Stimulated activated CD8-positive, alpha-beta memory T cell treated with anti-CD3 and anti-CD28 coated beads, Interleukin-7, amount 100 ng/mL, for 24 hours (primary cell): Measurements from ENCODE around the gene IL1RAPL1.

Experiments
- DNase-seq: peaks from one replicate; pipeline ENCODE4 v3.0.0-alpha.2; 2020; ENCODE audit warnings: low read depth

IL1RAPL1 gene

DNA sequence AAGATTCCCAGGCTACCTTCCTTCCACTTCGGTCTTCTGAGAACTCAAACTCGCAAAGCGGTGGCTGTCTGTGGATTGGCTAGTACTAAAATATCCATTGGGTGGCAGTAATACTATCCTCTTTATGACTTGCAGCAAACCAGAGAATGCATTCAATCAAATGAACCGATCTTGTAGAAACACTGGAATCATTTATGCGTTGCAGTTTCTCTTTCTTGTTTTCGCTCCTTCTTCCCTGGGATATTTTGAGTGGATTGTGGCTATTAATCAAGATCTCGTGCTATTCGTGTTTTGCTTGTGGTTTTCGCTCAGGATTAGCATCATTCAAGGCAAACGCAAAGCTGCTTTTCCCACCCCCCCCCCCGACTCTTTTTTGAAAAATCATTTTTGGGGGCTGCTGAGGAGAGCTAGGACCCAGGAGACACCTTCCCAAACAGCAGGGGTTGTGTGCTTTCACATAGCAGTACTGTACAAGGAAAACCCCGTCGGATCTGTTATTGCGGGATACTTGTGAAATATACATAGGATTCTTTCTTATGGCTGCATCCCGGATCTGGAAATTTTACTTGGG lies at the start of gene IL1RAPL1:
TSS of gene IL1RAPL1 (plus strand) at position 466 of the 571 bp plus-strand sequence.
- no peak for DNase-seq

DNA sequence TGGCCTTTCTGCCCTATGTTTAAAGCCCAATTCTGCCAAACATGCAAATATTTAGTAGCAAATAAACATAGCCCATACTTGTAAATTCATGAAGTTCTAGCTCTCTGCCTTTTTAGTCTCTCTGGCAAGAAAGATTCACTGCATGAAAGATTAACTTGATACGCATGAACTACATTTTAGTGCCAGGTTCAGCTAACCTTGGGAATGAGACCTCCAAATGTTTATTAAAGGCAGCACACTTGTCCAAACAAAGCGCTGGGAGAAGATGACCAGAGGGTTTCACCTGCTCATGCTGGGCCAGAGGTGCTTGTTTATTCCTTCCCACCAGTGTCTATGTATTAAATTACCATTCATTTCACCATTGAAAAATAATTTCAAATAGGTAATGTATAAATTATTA lies 44.5 kb upstream of the IL1RAPL1 start:
- no peak for DNase-seq

DNA sequence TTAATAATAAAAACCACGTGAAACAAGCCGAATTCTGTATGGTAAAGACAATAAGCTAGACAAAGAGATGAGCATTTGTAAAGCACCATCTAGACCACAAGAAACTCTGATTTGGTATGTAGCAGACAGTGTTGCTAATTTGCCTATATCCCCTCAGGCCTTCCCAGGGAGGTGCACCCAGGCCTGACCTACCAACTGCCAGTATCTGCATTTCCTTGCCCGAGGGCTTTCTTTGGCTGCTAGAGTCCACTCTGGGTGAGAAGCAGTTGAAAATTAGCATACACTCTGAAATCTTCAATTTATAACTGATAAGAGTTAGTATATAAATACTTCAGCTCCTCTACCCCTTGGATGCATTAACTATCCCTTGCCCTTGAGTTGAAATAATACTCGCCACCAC lies 37.4 kb upstream of the IL1RAPL1 start:
- DNase-seq = no peak

DNA sequence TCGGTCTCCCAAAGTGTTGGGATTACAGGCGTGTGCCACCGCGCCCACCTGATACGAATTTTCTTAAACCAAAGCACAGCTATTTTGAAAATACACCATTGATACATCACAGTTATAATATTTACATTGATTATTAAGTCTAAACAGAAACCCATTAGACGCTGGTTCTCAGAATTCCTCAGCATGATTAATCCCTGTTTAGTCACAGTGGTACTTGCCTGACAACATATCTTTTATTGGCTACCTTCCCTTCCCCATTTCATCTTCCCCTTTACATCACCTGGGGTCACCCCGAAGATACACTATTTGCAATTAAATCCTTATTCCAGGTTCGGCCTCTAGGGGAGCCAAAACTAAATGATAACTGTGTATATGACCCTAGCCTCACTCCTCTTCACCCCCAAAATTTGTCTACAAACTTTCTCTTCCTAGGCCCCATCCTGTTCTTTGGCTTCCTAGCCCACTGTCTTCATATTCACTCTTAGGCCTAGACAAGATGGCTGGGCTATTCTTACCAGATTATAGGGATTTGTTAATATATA lies 36.8 kb upstream of the IL1RAPL1 start:
- DNase-seq = no peak

DNA sequence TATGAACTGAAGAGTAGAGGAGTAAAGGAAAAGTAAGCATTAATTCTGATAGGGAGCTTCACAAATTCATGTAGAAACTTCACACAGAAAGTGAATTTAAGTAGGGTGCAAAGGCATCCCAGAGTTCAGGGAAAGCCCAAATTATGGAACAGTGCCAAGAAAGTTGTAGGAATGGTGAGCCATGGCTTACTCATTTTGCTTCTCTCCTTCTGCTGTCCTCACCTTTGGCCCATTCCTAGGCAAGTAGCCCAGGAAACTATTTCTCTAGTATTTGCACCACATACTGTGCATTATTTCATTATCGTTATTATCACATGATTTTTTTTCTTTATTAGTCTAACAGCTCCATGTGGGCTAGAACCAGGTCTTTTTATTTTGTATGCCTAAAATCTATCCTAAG lies 34.9 kb upstream of the IL1RAPL1 start:
- no peak for DNase-seq

DNA sequence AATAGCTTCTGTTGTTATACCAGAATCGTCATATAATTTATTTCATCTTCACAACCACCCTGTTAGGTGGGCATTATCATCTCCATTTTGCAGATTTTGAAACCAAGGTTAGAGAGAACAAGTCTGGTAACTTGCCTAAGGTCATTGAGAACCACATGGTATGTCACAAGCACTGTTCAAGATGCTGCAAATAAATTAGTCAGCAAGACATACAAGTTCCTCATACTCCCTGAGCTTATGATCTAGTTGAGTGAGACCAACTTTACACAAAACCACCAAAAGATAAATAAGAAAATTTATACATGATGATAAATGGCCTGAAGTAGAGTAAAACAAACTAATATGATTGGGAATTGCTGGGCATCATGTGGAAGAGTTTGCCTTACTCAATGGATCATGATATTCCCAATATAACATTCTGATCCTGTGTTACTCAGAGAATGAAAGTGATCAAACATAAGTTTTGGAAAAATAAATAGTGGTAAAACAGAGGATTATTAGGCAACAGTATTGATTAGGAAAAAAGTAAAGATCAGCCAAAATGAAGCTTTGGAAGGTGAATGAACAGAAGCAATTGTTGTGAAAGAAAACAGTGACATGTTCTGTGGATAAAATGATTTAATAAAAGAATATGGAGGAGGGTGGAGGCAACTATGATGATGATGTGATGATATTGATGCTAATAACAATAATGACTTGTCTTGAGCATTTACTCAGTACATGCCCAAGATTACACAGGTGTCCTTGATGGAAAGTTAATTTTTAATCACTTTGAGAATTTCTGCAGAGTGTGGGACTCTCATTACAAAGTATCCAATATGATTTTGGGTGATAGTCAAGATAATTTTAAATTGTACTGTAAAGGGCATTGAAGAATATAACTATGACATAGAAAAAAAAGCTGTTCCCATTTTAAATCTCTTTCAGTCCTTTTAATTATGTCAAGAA lies 34.1 kb upstream of the IL1RAPL1 start:
- no peak for DNase-seq

DNA sequence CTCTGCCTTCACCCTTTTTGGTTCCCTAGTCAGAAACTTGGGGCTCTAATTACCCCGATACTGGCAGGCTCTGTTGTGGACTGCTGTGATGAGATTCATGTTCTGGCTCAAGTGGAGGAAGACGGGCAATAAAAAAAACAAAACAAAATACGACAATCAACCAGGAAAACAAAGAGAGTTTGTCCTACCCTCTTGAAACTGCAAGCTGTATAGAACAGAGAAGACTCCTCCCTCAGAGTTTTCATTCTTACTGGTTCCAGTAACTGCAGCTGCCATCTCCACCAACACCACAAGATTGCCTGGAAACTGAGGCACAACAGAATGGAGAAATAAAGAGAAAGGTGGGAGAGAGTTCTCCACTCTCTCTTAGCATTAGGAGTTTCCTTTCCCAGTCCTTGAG lies 11.1 kb upstream of the IL1RAPL1 start:
- DNase-seq = no peak

DNA sequence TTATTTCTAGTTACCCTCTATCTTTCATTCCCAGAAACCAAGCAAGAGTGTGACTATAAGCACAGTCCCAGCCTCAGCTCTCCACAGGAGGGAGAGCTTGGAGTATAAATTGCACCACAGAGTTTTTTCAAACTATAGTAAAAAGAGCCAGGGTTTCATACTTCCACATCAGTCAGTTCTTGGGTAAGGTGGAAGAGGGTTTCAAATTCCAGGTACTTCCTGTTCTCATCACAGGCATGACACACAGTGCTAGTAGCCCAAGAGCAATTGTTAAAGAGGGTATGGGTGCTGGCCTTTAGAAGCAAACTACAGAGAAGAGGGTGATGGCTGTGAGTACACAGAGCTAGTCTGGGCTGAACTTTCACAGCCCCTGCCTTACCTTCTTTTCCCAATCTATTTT lies 5.7 kb upstream of the IL1RAPL1 start:
- DNase-seq = no peak

DNA sequence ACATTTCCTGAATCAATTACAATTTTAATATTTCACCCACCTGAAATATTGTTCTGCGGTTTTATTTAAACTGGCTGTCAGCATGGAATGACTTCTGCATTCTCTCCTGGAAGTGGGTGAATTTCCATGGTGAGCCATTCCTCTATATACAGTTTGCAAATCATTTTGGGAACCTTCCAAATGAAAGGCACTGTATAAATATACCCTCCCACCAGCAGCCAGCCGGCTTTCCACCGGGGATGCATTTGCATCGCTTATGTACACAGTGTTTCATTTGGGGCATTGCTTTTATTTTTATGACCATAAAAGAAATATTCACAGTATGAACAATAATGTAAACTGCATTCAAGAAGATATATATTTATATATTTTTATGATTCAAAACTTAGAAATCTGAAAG lies 4.7 kb upstream of the IL1RAPL1 start:
- DNase-seq = no peak

DNA sequence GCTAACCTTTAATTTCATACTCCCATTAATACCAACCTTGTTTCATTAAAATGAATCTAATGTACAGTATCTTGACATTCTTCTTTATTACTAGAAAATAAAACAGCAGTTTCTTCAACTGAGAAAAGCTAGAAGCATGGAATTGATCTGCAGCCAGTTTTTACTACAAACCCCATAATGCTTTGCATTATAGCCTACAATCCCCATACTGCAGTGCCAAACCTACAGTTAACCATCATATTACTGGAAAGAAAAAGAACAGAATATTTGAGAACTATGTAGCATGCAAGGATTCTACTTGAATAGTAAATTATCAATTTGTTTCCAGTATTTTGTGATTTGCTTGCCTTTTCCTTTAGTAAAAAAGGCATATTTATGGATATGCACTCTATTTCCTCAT lies 3.2 kb upstream of the IL1RAPL1 start:
- no peak for DNase-seq

DNA sequence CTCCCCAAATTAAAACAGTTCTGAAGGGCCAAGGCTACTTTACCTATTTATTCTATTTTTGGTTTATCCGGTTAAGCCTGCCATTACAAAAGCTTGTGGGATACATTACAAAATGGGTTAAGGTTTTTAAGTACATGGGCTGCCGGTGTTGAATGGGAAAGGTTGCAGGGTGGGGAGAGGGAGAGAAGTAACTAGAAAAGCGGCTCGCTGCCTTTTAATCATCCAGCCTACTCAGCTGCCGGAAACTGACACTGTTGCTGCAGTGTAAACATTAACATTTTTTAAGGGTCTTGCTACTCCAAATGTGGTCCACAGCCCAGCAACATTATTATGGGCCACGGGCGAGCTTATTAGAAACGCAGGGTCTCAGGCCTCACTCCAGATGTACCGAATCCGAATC lies 1.5 kb upstream of the IL1RAPL1 start:
- DNase-seq = no peak

DNA sequence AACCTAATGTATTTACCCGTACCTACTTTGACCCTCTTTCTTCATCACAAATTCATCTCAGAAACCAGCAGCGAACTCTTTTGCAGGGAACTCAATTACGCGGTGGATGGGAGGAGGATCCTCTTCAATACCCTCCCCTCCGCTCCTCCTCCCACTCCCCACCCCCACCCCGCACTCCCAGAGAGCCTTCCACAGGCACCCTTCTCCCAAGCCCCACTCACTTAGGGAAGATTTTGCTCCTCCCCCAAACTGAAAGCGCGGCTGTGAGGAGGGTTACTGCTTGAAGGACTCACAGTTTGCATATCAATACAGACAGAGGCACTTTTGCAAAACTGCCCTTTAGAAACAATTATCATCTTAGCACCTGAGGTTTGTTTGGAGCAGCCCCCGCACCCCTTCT lies 960 bp upstream of the IL1RAPL1 start:
- no peak for DNase-seq

DNA sequence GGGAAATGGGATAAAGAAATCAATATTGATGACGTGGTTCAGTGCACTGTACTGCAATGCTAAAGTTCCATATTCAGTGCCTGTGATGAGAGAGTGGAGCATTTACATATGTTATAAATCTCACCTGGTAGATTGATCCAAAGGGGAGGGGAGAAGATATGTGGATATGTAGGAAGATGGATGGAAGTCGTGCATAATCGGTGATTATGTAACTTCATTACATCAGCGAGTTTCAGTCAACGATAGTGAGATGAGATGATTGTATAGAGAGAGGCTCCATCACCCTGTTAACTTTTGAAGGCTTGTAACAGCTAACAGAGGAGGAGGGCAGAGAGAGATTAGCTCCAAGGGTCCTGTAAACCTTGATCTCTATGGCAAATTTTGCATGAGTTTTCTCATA lies 1.8 kb downstream of the IL1RAPL1 start:
- no peak for DNase-seq

DNA sequence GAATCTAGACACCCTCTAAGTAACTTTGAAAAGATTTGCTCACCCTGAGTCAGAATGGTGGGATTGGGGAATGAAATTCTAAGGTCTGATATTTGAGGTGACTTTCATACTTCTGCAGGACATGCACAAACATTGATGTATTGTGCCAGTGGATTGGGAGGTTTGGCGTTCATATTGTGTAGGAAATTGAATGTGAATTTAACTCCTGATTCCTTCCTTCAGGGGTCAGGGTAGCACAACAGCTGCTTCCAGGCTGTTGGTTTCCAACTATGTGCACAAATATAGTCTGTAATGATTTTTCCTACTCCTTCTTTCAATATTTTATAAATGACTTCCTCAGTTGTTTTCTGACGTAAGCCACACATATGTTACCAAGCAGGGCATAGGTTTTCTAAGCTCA lies 3.1 kb downstream of the IL1RAPL1 start:
- DNase-seq = no peak

DNA sequence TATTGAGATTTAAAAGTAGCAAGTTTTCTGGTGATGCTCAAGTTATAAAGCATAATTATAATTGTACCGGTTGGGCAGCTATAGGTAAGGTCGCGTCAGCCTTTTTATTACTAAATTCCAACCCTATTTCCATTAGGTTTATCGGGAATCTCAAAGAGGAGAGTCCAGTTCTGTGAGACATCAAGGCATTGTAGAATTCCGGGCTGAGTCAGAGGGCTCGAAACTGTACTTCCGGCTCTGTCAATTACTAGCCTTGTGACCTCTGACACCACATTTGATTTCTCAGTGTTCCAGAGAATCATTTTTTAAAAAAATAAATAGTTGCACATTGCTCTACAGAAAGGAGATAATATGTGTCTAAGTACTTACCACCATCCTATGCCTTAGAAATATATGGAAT lies 4.3 kb downstream of the IL1RAPL1 start:
- no peak for DNase-seq

DNA sequence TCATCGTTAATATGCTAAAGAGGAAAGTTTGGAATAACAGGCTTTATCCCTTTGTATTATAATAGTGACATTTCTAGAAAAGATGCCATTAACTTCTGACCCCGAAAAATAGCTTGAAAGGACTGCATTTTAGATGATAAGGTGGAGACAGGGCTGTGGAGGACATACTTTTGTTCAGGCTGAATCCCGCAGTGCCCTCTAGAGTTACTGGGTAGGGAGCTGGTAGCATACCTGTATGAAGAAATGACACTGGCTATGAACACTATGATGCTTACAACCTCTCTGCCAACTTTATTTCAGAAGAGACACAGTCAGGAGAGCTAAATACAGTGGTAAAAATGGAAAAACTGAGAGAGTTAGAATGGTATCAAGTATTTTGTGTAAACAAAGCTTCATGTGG lies 8.1 kb downstream of the IL1RAPL1 start:
- no peak for DNase-seq

DNA sequence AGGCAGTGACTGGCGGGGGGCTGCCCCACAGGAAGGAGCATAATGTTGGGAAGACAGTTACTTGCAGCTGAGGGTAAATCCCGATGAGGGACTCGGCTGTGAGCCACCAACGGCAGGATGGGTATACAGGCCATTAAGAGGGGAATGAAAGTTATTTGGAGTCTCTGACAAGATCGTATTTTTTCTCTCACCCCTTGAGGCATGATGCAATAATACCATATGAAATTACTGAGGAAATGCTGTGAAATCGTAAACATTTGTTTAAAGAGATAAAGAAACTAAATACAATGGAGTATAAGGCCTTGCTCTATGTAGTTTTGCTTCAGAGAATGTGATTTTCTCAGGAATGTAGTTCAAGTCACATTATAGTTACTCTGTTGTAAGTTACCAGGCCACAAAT lies 12.7 kb downstream of the IL1RAPL1 start:
- no peak for DNase-seq

DNA sequence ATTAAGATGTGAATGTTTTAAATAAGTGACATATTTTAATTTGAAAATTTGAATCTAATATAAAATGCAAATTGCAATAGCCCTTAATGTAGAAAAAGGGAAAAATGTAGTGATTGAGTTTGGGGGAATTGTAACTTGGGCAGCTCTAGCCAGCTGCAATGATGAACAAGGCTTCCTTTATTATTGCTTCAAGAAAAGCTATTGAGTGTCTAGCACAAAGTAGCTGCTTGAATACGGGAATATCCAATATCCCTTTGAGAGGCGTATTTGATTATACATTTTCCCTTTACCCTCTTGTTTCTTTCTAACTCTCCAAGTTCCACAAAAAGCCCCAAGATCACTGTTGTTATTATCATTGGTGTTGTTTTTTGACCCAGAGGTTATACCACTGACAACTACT lies 21.8 kb downstream of the IL1RAPL1 start:
- DNase-seq = no peak

DNA sequence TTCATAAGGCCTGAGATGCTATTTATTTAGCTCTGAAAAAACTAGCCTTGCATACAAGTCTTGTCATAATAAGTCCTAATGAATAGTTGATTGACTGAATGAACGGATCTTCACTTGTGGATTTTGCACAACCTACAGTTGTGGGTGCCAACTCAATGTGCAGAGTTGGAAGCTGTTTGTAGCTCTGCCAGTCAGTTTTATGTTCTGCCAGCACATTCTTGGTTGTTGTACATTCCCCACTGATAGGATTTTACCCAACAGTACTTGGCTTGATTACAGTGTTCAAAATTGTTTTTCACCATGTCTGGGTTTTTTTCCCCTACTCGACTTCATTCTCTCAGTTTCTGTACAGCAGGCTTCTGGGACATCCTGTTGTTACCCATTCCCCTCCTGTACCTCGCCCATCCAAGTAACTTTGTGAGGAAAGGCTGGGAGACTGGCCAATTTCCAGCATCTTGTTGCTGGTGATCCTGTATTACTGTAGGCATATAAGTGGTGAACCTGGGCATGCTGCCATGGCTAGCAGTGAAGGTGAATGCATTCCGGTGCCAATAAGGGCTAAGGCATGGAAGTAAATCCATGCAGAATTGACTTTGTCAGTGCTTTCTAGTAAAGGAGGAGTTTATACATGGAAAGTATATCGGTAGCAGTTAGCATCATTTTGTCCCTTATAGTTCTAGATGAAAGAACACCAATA lies 22.8 kb downstream of the IL1RAPL1 start:
- no peak for DNase-seq

DNA sequence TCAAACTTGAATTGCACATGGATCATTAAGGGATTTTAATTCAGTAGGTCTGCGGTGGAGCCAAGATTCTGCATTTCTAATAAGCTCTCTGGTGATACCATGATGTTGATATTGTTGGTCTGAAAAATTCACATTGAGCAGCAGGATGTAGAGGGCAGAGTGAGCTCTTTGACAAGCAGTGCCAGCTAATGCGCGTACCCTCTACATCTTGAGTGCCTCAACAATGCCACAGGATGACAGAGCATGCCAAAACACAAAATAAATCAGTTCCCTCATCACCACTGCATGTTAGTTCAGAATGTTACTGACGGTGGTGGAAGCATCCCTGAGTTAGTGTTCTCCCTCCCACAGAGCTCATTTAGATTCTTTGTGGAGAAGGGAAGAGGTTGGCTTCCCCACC lies 23.5 kb downstream of the IL1RAPL1 start:
- no peak for DNase-seq

DNA sequence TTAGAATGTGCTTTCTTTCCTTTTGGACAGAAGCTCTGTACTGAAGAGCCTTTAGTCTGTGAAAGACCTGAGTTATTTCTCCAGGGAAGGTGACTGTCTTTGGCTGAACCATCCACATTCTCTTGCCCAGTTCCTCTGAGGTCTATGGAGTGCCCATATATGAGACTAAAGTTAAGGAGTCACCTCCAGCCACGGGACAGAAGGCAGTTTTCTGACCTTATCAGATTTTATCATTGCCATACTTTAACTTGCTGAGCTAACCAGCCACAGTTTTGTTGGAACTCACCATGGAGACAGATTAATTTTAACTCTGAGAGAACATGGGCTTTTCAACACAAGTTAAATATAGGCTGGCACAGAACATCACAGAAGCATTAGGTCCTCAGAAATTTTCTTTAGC lies 26.3 kb downstream of the IL1RAPL1 start:
- no peak for DNase-seq

DNA sequence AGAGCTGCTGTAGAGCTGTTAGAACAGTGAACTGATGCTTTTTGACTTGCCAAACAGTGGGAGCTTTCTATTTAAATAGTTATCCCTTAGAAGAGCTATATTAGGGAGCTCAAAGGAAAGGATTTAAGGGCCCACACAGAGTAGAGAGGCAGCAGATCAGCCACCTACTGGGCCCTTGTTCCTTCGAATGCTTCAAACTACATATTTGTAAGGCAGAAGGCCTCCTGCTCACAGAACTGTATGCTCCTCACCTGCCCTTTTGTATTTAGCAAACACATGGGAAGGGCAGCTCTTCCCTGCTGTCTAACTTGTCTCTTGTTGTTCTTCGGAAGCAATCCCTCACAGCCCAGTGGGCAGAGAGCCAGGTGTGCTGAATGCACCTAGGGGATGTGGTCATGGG lies 38.0 kb downstream of the IL1RAPL1 start:
- DNase-seq = no peak

DNA sequence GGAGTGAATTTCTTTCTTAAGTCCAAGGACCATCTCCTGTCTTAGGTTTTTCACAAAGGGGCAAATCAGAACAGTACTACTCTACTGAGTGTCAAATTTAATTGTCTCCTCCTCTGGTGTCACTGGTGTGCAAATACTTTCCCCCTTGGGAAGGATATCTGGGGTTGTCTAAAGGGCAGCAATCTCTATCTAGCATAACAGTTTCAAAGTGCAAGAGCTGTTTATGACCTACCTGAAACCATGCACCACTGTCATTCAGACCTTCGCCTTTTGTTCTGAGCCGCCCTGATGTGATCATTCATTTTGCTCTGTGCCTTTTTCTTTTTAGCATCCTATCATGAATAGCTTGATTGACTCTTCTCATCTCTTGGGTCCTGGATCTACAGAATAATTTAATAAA lies 39.3 kb downstream of the IL1RAPL1 start:
- DNase-seq = no peak
